Urinary bladder (tissue), 4 donors: ENCODE results near the gene DENND1A. TPM values are rescaled to one million over a fixed set of nuclear protein-coding genes. Genes with fewer than 3 reads are reported as not detected.

Experiments used
- DNase-seq: peaks from one replicate; pipeline ENCODE4 v3.0.0-alpha.2; 2015; ENCODE audit errors: extremely low spot score
- H3K27ac ChIP-seq: one replicate; pipeline ENCODE4 v1.5.1; 2013; ENCODE audit warnings: low read depth, mild to moderate bottlenecking, moderate library complexity
- H3K36me3 ChIP-seq: one replicate; pipeline ENCODE4 v1.6.1; 2013; ENCODE audit warnings: mild to moderate bottlenecking, moderate library complexity; ENCODE audit not compliant: insufficient read depth
- H3K4me1 ChIP-seq: one replicate; pipeline ENCODE4 v1.6.1; 2013; ENCODE audit warnings: mild to moderate bottlenecking, moderate library complexity; ENCODE audit not compliant: insufficient read depth
- H3K4me3 ChIP-seq: one replicate; pipeline ENCODE4 v1.5.1; 2013; ENCODE audit warnings: low read depth, low read length
- WGBS: extraction: QIAGEN DNeasy Blood & Tissue Kit; methylation state at CpG from one replicate; pipeline ENCODE4 v1.1.7; 2013; 5-methylcytosine and 5-hydroxymethylcytosine counted together
- polyA plus RNA-seq: library from polyadenylated mRNA; stranded (reverse); fragments of 200-250 nt; gene quantifications from one replicate; pipeline ENCODE4 v1.2.3, GENCODE V29; 2013
- total RNA-seq: library from RNA; depleted of rRNA; stranded (reverse); fragments of >200 nt; gene quantifications from one replicate; pipeline ENCODE4 v1.2.3, GENCODE V29; 2014
- donor health status: healthy with polysubstance abuse.
- donor health status: healthy.

The DENND1A gene
- total and polyA plus RNA-seq, 2 donors = 14.8 to 20.2 TPM

DNA sequence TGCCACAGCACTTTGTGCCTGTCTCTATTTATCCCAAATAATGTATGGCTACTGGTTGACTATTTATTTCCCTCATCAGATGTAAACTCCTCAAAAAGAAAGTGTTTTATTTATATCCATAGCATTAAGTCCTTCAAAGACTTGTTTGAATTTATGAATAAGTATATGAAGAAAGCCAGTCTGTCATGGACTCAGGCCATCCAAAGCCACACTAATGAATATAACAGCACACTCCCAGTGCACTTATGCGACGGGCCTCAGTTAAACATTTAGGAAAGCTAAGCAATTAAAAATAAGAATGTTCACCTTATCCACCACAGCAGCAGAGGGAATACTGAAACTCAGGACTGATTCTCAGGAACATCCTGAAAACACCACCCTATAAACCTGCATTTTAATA, 77.5 kb downstream of the DENND1A start:
- 94% methylated on average over 2 of the region's 2 CpGs for WGBS
- Histone ChIP-seq H3K27ac (no peak overlapping the region), H3K4me1 (no peaks in the 10 kb centered on the region), H3K4me3 (no peak overlapping the region), H3K36me3 (no peaks in the 10 kb centered on the region)
- DNase-seq = no peak

DNA sequence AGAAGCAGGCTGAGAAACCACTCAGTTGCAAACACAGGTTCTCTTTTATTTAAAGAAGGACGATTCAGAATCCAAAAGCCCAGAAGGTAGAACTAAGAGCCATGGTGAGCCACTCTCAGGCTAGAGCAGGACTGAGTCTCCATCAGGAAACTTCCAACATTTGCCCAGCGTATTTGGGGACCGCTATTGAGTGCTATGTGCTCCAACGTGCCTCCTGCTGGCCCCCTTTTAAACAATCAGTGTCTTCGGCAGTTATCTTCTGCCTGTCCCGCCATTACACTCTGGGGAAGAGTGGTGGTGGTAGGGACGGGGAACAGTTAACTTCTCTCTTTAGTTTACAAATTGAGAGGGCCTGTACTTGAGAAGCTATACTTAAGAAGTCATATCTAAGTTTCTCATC, 78.1 kb downstream of the DENND1A start:
- 87% methylated on average over 7 of the region's 7 CpGs for WGBS

DNA sequence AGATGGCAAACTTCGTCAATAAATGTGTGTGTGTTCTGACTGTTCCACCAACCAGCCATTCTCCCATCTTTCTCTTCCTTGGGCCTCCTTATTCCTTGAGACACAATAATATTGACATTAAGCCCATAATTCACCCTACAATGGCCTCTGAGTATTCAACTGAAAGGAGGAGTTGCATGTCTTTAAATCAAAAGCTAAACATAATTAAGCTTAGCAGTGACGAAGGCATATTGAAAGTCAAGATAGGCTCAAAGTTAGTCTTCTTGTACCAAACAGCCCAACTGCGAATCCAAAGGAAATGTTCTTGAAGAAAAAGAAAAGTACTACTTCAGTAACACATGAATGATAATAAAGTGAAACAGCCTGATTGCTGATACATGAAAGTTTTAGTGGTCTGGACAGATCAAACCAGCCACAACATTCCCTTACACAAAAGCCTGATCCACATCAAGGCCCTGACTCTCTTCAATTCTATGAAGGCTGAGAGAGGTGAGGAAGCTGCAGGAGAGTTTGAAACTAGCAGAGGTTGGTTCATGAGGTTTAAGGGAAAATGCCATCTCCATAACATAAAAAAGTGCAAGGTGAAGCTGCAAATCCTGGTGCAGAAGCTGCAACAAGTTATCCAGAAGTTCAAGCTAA, 81.4 kb downstream of the DENND1A start:
- WGBS = 97% methylated on average over 3 of the region's 3 CpGs
- DNase-seq = no peak
- no peak overlapping the region for H3K4me3 ChIP-seq
- H3K4me1 ChIP-seq = no peaks in the 10 kb centered on the region
- no peaks in the 10 kb centered on the region for H3K36me3 ChIP-seq
- H3K27ac ChIP-seq = no peak overlapping the region

More for the DNA sequence above, 78.1 kb downstream of the DENND1A start:
- no peak for DNase-seq
- Histone ChIP-seq H3K27ac (no peak overlapping the region), H3K36me3 (no peaks in the 10 kb centered on the region), H3K4me3 (no peak overlapping the region), H3K4me1 (no peaks in the 10 kb centered on the region)

DNA sequence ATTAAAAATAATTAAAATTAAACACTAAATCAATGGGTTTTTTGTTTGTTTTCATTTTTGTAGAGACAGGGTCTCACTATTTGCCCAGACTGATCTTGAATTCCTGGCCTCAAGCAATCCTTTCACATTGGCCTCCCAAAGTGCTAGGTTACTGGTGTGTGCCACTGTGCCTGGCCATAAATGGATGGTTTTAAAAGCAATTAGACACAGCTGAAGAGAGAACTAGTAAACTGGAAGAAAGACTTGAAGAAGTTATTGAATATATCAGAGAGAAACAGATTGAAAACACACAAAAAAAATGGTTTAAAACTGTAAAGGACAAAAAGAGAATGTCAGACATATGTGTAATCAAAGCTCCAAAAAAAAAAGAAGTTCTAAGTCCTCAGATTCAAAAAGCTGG, 83.0 kb downstream of the DENND1A start:
- no peaks in the 10 kb centered on the region for H3K36me3 ChIP-seq
- H3K4me1 ChIP-seq = no peaks in the 10 kb centered on the region
- H3K4me3 ChIP-seq = no peak overlapping the region
- no peak overlapping the region for H3K27ac ChIP-seq
- DNase-seq = no peak

DNA sequence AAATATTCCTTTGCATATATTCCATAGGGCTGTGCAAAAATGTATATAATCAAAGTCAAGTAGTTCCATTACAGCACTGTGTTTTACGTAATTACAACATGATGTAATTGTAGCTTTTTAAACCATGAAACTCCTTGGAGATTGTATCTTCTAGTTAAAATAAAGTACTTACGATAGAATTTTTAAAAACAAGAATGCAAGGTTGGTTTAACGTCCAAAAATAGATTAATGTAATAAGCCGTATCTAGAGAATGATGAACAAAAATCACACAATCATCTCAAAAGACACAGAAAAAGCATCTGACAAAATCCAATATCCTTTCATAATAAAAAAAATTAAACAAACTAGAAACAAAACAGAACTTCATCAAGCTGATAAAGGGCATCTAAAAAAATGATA, 86.2 kb downstream of the DENND1A start:
- Histone ChIP-seq H3K36me3 (no peaks in the 10 kb centered on the region), H3K27ac (no peak overlapping the region), H3K4me1 (no peaks in the 10 kb centered on the region), H3K4me3 (no peak overlapping the region)
- WGBS = 97% methylated on average over 4 of the region's 4 CpGs
- DNase-seq = no peak

DNA sequence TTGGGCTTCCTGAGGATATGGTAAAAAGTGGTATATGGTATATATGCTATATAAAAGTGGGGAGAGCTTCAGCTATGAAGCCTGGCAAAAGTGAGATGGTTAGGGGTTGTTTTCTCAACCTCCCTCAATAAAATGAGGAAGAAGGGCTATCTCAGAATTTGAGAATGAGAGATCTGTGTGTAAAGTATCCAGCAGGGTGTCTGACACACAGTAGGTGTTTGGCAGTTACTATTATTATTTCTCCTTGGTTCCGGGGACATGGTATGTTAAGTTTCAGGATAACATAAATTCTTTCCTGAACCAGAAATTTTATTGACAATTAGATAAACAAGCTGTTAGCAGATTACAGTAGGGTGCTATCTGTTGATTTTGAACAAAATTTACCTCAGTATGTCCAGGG, 94.1 kb downstream of the DENND1A start:
- no peak for DNase-seq
- H3K36me3 ChIP-seq = no peaks in the 10 kb centered on the region
- WGBS = 36% methylated on average over 1 of the region's 1 CpG

DNA sequence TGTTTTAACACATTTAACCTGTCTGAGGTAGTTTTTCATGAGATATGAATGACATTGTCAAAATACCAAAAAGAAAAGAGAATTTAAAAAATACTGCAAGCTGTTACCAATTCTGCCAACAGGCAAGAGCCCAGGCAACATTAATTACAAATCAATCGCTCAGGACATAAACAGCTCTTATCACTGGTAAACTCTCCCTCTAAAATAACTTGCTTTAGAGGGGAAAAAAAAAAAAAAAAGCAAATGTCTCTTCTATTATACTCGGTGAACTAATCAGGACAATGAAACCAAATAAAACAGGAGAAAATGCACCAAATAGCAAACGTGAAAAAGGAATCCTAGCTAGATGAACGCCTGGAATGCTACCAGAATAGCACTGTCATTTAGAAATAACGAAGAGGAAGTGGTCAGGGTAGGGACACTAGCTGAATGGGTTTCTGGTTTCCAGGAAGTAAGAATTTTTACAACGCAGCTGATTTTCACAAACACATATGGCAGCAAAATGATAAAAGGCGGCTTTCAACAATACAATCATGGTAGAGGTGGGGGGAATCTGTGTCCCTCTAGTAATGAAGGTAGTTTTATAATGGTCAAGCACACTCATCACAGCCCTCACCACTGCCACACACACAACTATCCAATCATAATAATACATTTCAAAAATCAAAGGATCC, 94.9 kb downstream of the DENND1A start:
- Histone ChIP-seq H3K4me1 (no peaks in the 10 kb centered on the region), H3K27ac (no peak overlapping the region), H3K4me3 (no peak overlapping the region), H3K36me3 (no peaks in the 10 kb centered on the region)
- 44% methylated on average over 7 of the region's 7 CpGs for WGBS
- DNase-seq = peak; percentile 7

More for the DNA sequence above, 94.1 kb downstream of the DENND1A start:
- Histone ChIP-seq H3K27ac (no peak overlapping the region), H3K4me3 (no peak overlapping the region), H3K4me1 (no peaks in the 10 kb centered on the region)

DNA sequence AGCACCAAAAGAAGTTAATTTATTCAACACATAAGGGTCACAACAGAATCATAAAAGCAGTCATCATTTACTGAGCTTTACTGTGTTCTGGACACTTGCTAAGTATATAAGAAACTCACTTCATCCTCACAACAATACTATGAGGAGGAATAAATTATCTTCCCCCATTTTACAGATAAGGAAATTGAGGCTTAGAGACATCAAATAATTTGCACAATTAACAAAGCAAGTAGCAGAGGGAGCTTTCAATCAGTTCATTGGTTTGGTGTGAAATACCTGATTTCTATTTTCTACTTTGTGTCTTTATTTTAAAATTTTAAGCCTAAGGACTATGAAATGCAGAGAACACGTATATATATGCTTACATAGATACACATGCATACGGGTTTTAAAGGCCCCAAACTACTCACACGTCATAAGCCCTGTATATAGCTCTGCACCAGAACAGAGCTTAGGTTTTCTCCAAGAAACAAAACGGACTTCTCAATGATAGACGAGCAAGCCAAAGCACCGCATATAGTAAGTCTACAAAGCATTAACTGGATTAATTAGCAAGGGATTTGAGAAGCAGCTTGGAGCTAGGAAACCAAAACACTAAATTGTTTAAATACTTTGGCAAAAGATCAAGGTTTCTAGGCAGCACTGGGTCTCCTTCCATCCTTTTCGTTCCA, 95.6 kb downstream of the DENND1A start:
- no peak overlapping the region for H3K27ac ChIP-seq
- no peak overlapping the region for H3K4me3 ChIP-seq
- DNase-seq = no peak
- WGBS = 67% methylated on average over 7 of the region's 7 CpGs
- H3K36me3 ChIP-seq = no peaks in the 10 kb centered on the region
- no peaks in the 10 kb centered on the region for H3K4me1 ChIP-seq

DNA sequence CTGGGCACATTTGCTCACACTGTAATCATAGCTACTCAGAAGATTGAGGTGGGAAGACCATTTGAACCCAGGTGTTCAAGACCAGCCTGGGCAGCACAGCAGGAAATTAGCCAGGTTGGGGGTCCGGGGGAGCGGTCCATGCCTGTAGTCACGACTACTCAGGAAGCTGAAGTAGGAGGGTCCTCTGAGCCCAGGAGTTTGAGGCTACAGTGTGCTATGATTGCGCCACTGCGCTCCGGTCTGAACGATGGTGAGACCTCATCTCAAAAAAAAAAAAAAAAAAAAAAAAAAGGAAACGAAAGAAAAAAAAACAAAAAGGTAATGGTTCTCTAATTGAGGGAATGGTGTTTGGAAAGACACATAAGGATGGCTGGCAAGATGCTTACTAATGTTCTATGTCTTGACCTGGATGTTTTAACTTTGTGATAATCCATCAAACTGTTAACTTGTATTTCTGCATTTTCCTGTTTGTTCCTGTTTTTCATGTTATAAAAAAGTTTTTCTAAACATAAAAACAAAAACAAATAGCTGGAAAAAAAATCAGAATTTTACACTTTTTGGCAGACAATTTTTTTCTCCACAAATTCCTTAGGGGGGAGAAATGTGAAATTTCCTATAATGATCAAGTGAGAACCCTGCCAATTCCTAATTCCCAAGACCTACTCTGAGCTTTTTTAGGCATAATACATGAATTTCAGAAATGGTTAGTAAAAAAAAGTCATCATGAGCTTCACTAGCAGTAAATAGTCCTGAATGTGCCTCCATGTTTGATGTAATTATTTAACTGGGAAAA, 96.9 kb downstream of the DENND1A start:
- Histone ChIP-seq H3K36me3 (no peaks in the 10 kb centered on the region), H3K4me1 (no peaks in the 10 kb centered on the region), H3K27ac (no peak overlapping the region), H3K4me3 (no peak overlapping the region)
- DNase-seq = no peak
- 90% methylated on average over 8 of the region's 8 CpGs for WGBS

DNA sequence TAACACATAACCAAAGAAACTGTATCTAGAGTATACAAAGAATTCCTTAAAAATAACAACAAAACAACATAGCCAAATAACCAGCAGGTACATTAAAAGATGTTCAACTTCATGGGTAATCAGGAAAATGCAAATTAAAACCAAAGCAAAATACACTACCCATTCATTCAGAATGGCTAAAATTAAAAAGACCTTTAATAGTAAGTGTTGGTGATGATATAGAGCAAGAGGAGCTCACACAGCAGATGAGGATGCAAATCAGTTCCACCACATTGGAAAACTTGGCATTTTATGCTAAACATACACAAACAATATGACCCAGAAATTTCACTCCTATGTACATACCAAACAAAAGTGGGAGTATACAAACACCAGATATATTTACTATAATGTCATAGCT, 97.8 kb downstream of the DENND1A start:
- no peak for DNase-seq
- no peak overlapping the region for H3K4me3 ChIP-seq
- no peaks in the 10 kb centered on the region for H3K36me3 ChIP-seq
- no peak overlapping the region for H3K27ac ChIP-seq
- no peaks in the 10 kb centered on the region for H3K4me1 ChIP-seq

DNA sequence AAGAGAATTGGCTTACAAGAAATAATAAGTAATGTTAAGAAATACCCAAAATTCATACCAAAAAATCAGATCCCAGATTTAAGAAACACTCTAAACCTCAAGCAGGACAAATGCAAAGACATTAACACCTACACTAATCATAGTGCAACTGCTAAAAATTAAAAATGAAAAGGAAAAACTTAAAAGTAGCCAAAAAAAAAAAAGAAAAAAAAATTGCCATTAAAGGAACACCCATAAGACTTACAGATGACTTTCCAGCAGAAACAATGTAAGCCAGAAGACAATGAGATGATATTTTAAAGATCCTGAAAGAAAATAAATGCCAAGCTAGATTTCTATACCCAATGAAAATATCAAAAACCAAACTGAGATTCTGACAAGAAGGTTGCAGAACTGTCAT, 101.5 kb downstream of the DENND1A start:
- Histone ChIP-seq H3K27ac (no peak overlapping the region), H3K36me3 (no peaks in the 10 kb centered on the region), H3K4me1 (no peaks in the 10 kb centered on the region), H3K4me3 (no peak overlapping the region)
- no peak for DNase-seq

DNA sequence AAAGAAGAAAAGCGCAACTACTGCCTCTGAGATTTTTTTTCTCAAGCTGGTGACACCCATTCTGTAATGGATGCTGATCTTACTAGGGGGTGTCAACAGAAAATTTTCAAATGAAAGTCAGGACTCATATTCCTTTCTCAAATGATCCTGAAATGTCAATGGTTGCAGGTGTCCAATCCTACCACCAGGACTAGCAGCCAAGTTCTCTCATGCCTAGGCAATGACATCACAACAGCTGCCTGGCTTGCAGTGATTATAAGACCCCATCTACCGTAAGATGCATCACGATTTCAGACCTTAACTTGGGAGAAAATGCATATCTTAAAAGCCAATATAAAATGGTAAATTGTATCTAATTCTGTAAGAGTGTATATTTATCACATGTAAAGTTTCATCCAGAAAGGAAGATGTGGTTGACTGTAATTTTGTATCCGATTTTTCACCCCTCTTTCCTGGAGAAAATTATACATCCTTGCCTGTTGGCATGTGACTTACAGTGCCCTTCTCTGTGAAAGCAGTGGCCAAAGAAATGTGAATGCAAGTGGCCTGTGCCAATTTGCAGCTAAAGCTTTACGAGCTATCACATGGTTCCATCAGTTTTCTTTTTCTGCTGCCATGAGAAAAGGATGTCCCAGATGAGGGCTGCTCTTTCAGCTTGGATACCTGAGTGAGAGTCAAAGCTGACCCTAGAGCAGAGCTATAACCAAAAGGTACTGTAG, 104.4 kb downstream of the DENND1A start:
- no peak for DNase-seq
- no peaks in the 10 kb centered on the region for H3K4me1 ChIP-seq
- 90% methylated on average over 5 of the region's 5 CpGs for WGBS
- no peak overlapping the region for H3K27ac ChIP-seq
- no peaks in the 10 kb centered on the region for H3K36me3 ChIP-seq
- no peak overlapping the region for H3K4me3 ChIP-seq

DNA sequence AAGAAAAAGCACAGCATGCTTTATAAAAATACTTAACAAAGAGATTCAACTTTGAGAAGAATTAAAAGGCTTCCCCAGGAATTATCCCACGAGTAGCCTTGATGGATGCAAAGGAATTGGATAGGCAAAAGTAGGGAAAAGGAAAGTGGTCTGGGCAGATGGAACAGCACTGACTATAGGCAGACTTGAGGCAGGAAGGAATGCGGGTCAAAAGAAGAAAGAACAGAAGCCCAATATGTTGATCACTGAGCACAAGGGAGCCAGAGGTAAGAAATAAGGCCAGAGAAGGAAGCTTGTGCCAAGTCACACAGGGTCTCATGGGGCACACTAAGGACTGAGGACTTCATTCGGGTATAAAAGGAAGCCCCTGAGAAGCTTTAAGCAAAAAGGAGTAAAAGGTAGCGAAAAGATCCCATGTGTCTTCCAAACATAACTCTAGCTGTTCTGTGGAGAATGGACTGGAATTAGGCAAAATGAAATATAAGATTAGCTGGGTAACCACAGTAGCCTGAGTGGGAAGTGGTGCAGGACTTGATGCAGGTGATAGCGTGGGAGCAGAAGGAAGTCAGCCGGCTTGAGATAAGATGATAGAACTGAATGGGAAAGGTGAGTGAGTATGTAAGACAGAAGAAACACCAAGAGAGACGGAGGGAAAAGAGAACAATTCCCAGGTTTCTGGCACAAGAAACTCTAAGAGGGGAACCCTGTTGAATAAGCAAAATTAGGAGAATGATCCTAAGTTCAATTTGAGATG, 106.6 kb downstream of the DENND1A start:
- DNase-seq = no peak
- Histone ChIP-seq H3K27ac (no peak overlapping the region), H3K4me3 (no peak overlapping the region), H3K4me1 (no peaks in the 10 kb centered on the region), H3K36me3 (no peaks in the 10 kb centered on the region)
- 93% methylated on average over 7 of the region's 7 CpGs for WGBS
